Thoracic aorta (tissue), 2 donors: ENCODE data around the gene PLOD2. TPM values are rescaled to one million over a fixed set of nuclear protein-coding genes. Genes with fewer than 3 reads are reported as not detected.

Experiments used
- ATAC-seq: fragments of 150-250 bp; one replicate; pipeline ENCODE4 v1.8.0; 2017; ENCODE audit warnings: low read depth; ENCODE audit not compliant: insufficient number of reproducible peaks, low FRiP score
- DNase-seq: peaks from one replicate; pipeline ENCODE4 v3.0.0-alpha.2; 2020; ENCODE audit warnings: low spot score
- H3K27ac ChIP-seq, 2 donors: fragments of 200-600 bp; sonication (generic); 1 replicate in 1 of 2; 2 replicates in 1 of 2; pipeline ENCODE4 v1.5.1; 2016; ENCODE audit warnings: mild to moderate bottlenecking in 2 of 2, moderate library complexity in 2 of 2
- H3K27me3 ChIP-seq: fragments of 200-600 bp; sonication (generic); replicated peaks from 2 replicates; pipeline ENCODE4 v1.6.0; 2016; ENCODE audit warnings: mild to moderate bottlenecking; ENCODE audit not compliant: insufficient read depth
- H3K36me3 ChIP-seq: fragments of 200-600 bp; sonication (generic); one replicate; pipeline ENCODE4 v1.5.1; 2016
- H3K4me1 ChIP-seq, 2 donors: fragments of 200-600 bp; sonication (generic); 1 replicate in 1 of 2; 2 replicates in 1 of 2; pipeline versions ENCODE4 v1.5.1 to v1.6.0; 2016; ENCODE audit warnings: low read depth in 2 of 2, mild to moderate bottlenecking in 1 of 2; ENCODE audit not compliant: control insufficient read depth in 1 of 2
- H3K4me3 ChIP-seq: fragments of 200-600 bp; sonication (generic); 2 replicates; pipeline ENCODE4 v1.5.1; 2016; ENCODE audit warnings: mild to moderate bottlenecking
- H3K9me3 ChIP-seq: fragments of 200-600 bp; sonication (generic); 2 replicates; pipeline ENCODE4 v1.5.1; 2016
- total RNA-seq, 2 donors: library from RNA; depleted of rRNA; stranded (reverse); fragments of >200 nt; gene quantifications; one replicate each; pipeline versions ENCODE4 v1.1.0 to v1.2.3, GENCODE V29; 2016
- TF ChIP-seq, protein P1 (sequence below): fragments of 200-600 bp; sonication (generic); IDR thresholded peaks from one replicate; pipeline ENCODE4 v1.5.1; 2019; ENCODE audit warnings: antibody characterized with exemption

The PLOD2 gene
- total RNA-seq, 2 donors from 2014 or later = 42.8 to 92.6 TPM

DNA sequence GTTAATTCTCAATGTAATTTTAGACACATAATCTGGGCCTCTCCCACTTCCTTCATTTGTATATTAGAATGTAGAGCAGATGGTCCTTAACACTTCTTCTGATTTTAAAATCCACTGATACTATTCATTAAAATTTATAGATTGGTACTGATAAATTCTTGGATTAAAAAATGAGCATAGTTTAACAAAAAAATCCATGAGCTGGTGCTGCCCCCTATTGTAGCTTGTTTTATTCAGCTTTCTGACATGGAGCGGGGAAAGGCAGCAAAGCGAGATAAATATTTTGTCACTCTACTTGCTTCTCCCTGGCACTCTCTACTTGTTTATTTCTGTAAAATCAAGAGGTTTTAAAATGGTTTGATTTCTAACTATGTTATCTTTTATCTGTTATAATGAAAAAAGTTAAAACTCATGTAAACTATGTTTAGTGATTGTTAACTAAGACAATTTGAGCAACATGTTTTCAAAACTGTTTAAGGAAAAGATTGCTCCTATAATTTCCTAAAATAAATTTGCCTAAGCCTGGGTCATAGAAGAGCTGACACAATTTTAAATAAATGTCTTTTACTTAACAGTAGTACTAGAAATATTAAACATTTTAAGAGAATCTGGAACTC, 26.5 kb upstream of the PLOD2 start:
- Histone ChIP-seq H3K27ac (no peak overlapping the region), H3K4me3 (no peak overlapping the region), H3K9me3 (no peaks in the 10 kb centered on the region), H3K36me3 (peaks cover 3% of the 10 kb centered on the region), H3K27me3 (no peaks in the 10 kb centered on the region), H3K4me1 (peaks cover 0 to 9% of the 10 kb centered on the region in 2 donors)
- ATAC-seq = no peak
- no peak for DNase-seq
- TF ChIP-seq, protein P1, sequence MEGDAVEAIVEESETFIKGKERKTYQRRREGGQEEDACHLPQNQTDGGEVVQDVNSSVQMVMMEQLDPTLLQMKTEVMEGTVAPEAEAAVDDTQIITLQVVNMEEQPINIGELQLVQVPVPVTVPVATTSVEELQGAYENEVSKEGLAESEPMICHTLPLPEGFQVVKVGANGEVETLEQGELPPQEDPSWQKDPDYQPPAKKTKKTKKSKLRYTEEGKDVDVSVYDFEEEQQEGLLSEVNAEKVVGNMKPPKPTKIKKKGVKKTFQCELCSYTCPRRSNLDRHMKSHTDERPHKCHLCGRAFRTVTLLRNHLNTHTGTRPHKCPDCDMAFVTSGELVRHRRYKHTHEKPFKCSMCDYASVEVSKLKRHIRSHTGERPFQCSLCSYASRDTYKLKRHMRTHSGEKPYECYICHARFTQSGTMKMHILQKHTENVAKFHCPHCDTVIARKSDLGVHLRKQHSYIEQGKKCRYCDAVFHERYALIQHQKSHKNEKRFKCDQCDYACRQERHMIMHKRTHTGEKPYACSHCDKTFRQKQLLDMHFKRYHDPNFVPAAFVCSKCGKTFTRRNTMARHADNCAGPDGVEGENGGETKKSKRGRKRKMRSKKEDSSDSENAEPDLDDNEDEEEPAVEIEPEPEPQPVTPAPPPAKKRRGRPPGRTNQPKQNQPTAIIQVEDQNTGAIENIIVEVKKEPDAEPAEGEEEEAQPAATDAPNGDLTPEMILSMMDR = peak; percentile 53

DNA sequence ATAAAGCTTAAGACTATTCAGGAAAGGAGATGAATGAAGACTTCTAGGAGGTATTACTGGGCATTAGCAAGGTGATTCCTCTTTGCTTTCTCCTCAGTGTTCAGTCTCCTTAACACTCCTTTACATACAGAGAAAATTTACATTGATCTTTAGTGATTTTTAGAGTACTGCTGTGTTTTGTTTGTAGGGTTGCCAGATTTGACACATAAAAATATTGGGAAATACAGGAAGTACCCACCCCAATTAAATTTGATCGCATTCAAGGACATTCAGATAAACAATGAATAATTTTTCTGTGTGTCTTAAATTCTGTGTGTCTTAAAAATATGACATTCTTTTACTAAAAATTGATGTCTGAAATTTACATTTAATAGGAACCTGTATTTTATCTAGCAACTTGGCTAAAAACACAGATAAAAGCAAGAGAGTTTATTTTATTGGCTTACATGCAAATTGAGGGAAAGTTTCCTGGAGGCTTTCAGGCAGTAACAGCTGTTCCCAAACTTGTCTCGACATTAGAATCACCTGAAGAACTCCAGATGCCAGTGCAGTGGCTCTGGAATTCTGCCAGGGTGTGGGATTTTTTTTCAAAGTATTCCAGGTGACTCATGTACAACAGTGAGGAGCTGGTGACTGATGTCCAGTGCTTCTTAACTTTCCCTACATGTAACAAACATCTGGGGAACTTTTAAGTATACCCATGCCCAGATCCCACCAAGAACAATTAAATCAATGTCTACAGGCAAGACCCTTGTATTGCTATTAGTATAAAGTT, 23.4 kb upstream of the PLOD2 start:
- Histone ChIP-seq H3K4me3 (no peak overlapping the region), H3K9me3 (no peaks in the 10 kb centered on the region), H3K27me3 (no peaks in the 10 kb centered on the region), H3K4me1 (peaks cover 0 to 6% of the 10 kb centered on the region in 2 donors), H3K36me3 (no peaks in the 10 kb centered on the region), H3K27ac (no peak overlapping the region)
- ATAC-seq (no peak), DNase-seq (no peak)
- TF ChIP-seq, protein P1 = no peak

DNA sequence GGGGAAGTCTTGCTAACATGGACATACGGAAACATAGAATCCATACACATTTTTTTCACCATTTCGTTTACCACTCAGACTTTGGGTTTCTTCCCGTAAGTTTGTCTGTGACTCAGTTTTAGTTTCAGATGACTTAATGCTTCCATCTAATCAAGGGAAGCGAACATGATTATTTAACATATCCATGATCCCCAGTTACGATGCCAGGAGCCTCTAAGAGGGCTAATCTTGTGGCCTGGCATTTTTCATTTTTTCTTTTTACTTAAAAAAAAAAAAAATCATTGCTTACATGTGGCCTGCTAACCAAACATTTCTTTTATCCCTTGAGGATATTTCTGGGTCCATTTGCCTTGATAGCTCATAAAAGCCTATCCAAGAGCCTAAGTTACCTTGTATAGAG, 20.2 kb upstream of the PLOD2 start:
- H3K9me3 ChIP-seq = no peaks in the 10 kb centered on the region
- ATAC-seq (no peak), DNase-seq (no peak)
- no peak overlapping the region for H3K4me3 ChIP-seq
- H3K27me3 ChIP-seq = no peaks in the 10 kb centered on the region
- peaks cover 0 to 6% of the 10 kb centered on the region in 2 donors for H3K4me1 ChIP-seq
- no peak overlapping the region for H3K27ac ChIP-seq
- TF ChIP-seq, protein P1 = no peak
- no peaks in the 10 kb centered on the region for H3K36me3 ChIP-seq

DNA sequence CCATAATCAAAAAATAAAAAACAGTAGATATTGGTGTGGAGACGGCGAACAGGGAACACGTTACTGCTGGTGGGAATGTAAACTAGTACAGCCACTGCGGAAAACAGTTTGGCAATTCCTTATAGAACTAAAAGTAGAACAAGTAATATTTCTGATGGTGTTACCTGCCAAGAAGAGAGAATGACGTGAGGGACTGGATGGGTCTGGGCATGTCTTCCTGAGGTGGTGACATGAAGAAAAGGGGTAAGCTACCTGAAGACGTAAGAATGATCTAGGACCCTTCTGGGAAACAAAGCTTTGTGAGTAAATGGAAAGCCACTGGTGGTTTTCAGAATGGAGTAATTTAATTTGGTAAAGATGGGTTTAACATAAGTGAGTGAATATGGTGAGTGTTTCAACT, 19.4 kb upstream of the PLOD2 start:
- ATAC-seq (no peak), DNase-seq (no peak)
- no peaks in the 10 kb centered on the region for H3K9me3 ChIP-seq
- H3K27ac ChIP-seq = no peak overlapping the region
- H3K27me3 ChIP-seq = no peaks in the 10 kb centered on the region
- TF ChIP-seq, protein P1 = no peak
- H3K4me3 ChIP-seq = no peak overlapping the region
- H3K36me3 ChIP-seq = no peaks in the 10 kb centered on the region
- H3K4me1 ChIP-seq = peaks cover 0 to 6% of the 10 kb centered on the region in 2 donors

DNA sequence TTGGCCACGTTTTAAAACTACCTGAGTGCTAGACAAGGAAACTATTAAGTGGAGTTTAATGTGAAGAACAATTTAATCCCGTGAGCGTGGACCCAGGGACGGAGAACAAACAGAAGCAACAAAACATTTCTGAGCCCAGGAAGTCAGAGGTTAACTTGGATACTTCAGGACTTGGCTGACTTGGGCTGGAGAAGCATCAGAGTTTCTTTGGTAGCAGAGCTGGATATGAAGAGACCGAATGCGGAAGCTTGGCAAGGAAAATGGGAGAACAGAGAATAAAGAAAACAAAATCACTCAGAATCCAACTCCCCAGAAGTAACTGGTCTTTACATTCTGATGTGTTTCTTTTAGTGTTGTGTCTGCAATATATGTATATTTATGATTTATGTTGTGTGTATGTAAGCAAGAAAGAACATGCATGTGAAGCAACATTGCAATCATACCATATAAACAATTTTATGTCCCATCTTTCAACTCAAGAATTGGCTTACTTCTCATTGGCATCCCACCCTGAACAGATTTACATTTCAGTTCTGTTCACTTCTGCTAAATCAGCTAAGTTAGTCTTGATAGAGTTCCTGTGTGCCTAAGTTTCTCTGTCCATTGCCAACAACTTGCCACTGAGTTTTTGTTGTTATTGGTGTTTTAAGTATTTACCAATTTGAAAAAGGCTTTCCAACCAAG, 17.2 kb upstream of the PLOD2 start:
- ATAC-seq = no peak
- H3K27me3 ChIP-seq = no peaks in the 10 kb centered on the region
- no peaks in the 10 kb centered on the region for H3K9me3 ChIP-seq
- H3K36me3 ChIP-seq = no peaks in the 10 kb centered on the region
- no peak for DNase-seq
- no peak overlapping the region for H3K27ac ChIP-seq
- H3K4me3 ChIP-seq = no peak overlapping the region
- H3K4me1 ChIP-seq = peaks cover 0 to 6% of the 10 kb centered on the region in 2 donors
- TF ChIP-seq, protein P1 = no peak
